ENCODE measurements around the gene SEC16A.
A peak's percentile ranks its signal among the peaks of the same experiment; 100 is the strongest.

The SEC16A gene

GRCh38 chr9:136462664-136463063, 20.2 kb downstream of the SEC16A start:
- Histone ChIP-seq H3K4me1 (ENCODE audit: control insufficient read depth in 2 of 2, insufficient read depth in 1 of 2, low read depth in 1 of 2, low read length in 2 of 2) (no peaks in the 10 kb centered on the region), H3K36me3 (replicated peaks in 1 of 2; ENCODE audit: control insufficient read depth in 2 of 2, insufficient read depth in 2 of 2, low read length in 2 of 2) (peaks cover 52 to 98% of the 10 kb centered on the region in 2 donors)
- DNase-seq (ENCODE audit: low spot score) = no peak

GRCh38 chr9:136460772-136461325, 22.0 kb downstream of the SEC16A start:
- Histone ChIP-seq H3K4me3 (ENCODE audit: low read length in 2 of 2) (no peak overlapping the region), H2BK12ac (ENCODE audit: low read length) (no peak overlapping the region), H2AK5ac (ENCODE audit: low read depth, low read length) (no peak overlapping the region), H2AFZ (ENCODE audit: low read length) (no peak overlapping the region), H3K18ac (ENCODE audit: low read length) (no peak overlapping the region), H3K4ac (ENCODE audit: low read length) (no peak overlapping the region), H3K27me3 (ENCODE audit: control insufficient read depth in 3 of 3, insufficient read depth in 3 of 3, low read depth in 1 of 3, low read length in 3 of 3) (no peaks in the 10 kb centered on the region), H3K9ac (ENCODE audit: low read depth, low read length, poor library complexity) (no peak overlapping the region), H3K4me2 (ENCODE audit: insufficient read depth, low read length, poor library complexity, severe bottlenecking) (no peak overlapping the region), H3K36me3 (replicated peaks in 1 of 2; ENCODE audit: control insufficient read depth in 2 of 2, insufficient read depth in 2 of 2, low read length in 2 of 2) (peaks cover 59 to 98% of the 10 kb centered on the region in 2 donors), H4K91ac (ENCODE audit: low read depth, low read length, poor library complexity) (no peak overlapping the region), H3K27ac (replicated peaks; ENCODE audit: low read length) (no peak overlapping the region), H2BK120ac (ENCODE audit: low read depth, low read length) (no peak overlapping the region), H2BK15ac (ENCODE audit: low read length) (no peak overlapping the region), H4K8ac (ENCODE audit: low read depth, low read length) (no peak overlapping the region), H3K79me1 (ENCODE audit: low read depth, low read length) (peaks cover 6% of the 10 kb centered on the region), H3K9me3 (replicated peaks in 1 of 2; ENCODE audit: control insufficient read depth in 2 of 2, insufficient read depth in 1 of 2, low read depth in 1 of 2, low read length in 2 of 2) (no peaks in the 10 kb centered on the region), H3K14ac (ENCODE audit: low read length) (no peak overlapping the region), H3K23ac (ENCODE audit: low read depth, low read length, poor library complexity) (no peak overlapping the region), H2BK5ac (ENCODE audit: low read length) (no peak overlapping the region), H3K4me1 (ENCODE audit: control insufficient read depth in 2 of 2, insufficient read depth in 1 of 2, low read depth in 1 of 2, low read length in 2 of 2) (no peaks in the 10 kb centered on the region)
- no peak for DNase-seq (ENCODE audit: low spot score)
- no CpG with 5 or more reads among the region's 23 CpGs for WGBS, 2 donors (ENCODE audit: extremely low coverage in 2 of 2, insufficient read length in 2 of 2, insufficient replicate concordance in 1 of 2)

More at GRCh38 chr9:136462664-136463063, 20.2 kb downstream of the SEC16A start:
- Histone ChIP-seq H3K27ac (replicated peaks; ENCODE audit: low read length) (no peak overlapping the region), H2BK12ac (ENCODE audit: low read length) (no peak overlapping the region), H3K9ac (ENCODE audit: low read depth, low read length, poor library complexity) (no peak overlapping the region), H3K79me1 (ENCODE audit: low read depth, low read length) (peaks cover 6% of the 10 kb centered on the region), H2BK120ac (ENCODE audit: low read depth, low read length) (no peak overlapping the region), H3K9me3 (replicated peaks in 1 of 2; ENCODE audit: control insufficient read depth in 2 of 2, insufficient read depth in 1 of 2, low read depth in 1 of 2, low read length in 2 of 2) (no peaks in the 10 kb centered on the region), H2AFZ (ENCODE audit: low read length) (no peak overlapping the region), H4K91ac (ENCODE audit: low read depth, low read length, poor library complexity) (no peak overlapping the region), H2AK5ac (ENCODE audit: low read depth, low read length) (no peak overlapping the region), H2BK5ac (ENCODE audit: low read length) (no peak overlapping the region), H3K4ac (ENCODE audit: low read length) (no peak overlapping the region), H2BK15ac (ENCODE audit: low read length) (no peak overlapping the region), H4K8ac (ENCODE audit: low read depth, low read length) (no peak overlapping the region), H3K4me3 (ENCODE audit: low read length in 2 of 2) (no peak overlapping the region), H3K23ac (ENCODE audit: low read depth, low read length, poor library complexity) (no peak overlapping the region), H3K14ac (ENCODE audit: low read length) (no peak overlapping the region), H3K27me3 (ENCODE audit: control insufficient read depth in 3 of 3, insufficient read depth in 3 of 3, low read depth in 1 of 3, low read length in 3 of 3) (no peaks in the 10 kb centered on the region), H3K4me2 (ENCODE audit: insufficient read depth, low read length, poor library complexity, severe bottlenecking) (no peak overlapping the region), H3K18ac (ENCODE audit: low read length) (no peak overlapping the region)
- no CpG with 5 or more reads among the region's 17 CpGs for WGBS, 2 donors (ENCODE audit: extremely low coverage in 2 of 2, insufficient read length in 2 of 2, insufficient replicate concordance in 1 of 2)

- no CpG with 5 or more reads among the region's 28 CpGs for WGBS, 2 donors (ENCODE audit: extremely low coverage in 2 of 2, insufficient read length in 2 of 2, insufficient replicate concordance in 1 of 2)
These were observed 23.4 kb downstream of the SEC16A start for GRCh38 chr9:136459425-136459824.

GRCh38 chr9:136457326-136457725, 25.5 kb downstream of the SEC16A start:
- no peak overlapping the region for H2BK5ac ChIP-seq (ENCODE audit: low read length)
- no peaks in the 10 kb centered on the region for H3K4me1 ChIP-seq (ENCODE audit: control insufficient read depth in 2 of 2, insufficient read depth in 1 of 2, low read depth in 1 of 2, low read length in 2 of 2)
- no peak overlapping the region for H4K8ac ChIP-seq (ENCODE audit: low read depth, low read length)
- H2AK5ac ChIP-seq (ENCODE audit: low read depth, low read length) = no peak overlapping the region
- no peak overlapping the region for H3K9ac ChIP-seq (ENCODE audit: low read depth, low read length, poor library complexity)
- no peak for DNase-seq (ENCODE audit: low spot score)
- H3K4ac ChIP-seq (ENCODE audit: low read length) = no peak overlapping the region
- H3K27me3 ChIP-seq (ENCODE audit: control insufficient read depth in 3 of 3, insufficient read depth in 3 of 3, low read depth in 1 of 3, low read length in 3 of 3) = no peaks in the 10 kb centered on the region
- no peaks in the 10 kb centered on the region for H3K9me3 ChIP-seq (replicated peaks in 1 of 2; ENCODE audit: control insufficient read depth in 2 of 2, insufficient read depth in 1 of 2, low read depth in 1 of 2, low read length in 2 of 2)
- H4K91ac ChIP-seq (ENCODE audit: low read depth, low read length, poor library complexity) = no peak overlapping the region
- no peak overlapping the region for H3K18ac ChIP-seq (ENCODE audit: low read length)
- no CpG with 5 or more reads among the region's 24 CpGs for WGBS, 2 donors (ENCODE audit: extremely low coverage in 2 of 2, insufficient read length in 2 of 2, insufficient replicate concordance in 1 of 2)
- H3K79me1 ChIP-seq (ENCODE audit: low read depth, low read length) = peaks cover 2% of the 10 kb centered on the region
- no peak overlapping the region for H3K4me2 ChIP-seq (ENCODE audit: insufficient read depth, low read length, poor library complexity, severe bottlenecking)
- H2BK15ac ChIP-seq (ENCODE audit: low read length) = no peak overlapping the region
- H2AFZ ChIP-seq (ENCODE audit: low read length) = no peak overlapping the region
- no peak overlapping the region for H2BK120ac ChIP-seq (ENCODE audit: low read depth, low read length)
- H3K14ac ChIP-seq (ENCODE audit: low read length) = no peak overlapping the region
- H3K23ac ChIP-seq (ENCODE audit: low read depth, low read length, poor library complexity) = no peak overlapping the region
- H3K36me3 ChIP-seq (replicated peaks in 1 of 2; ENCODE audit: control insufficient read depth in 2 of 2, insufficient read depth in 2 of 2, low read length in 2 of 2) = peaks cover 58 to 92% of the 10 kb centered on the region in 2 donors
- H2BK12ac ChIP-seq (ENCODE audit: low read length) = no peak overlapping the region
- no peak overlapping the region for H3K27ac ChIP-seq (replicated peaks; ENCODE audit: low read length)
- H3K4me3 ChIP-seq (ENCODE audit: low read length in 2 of 2) = no peak overlapping the region

More at GRCh38 chr9:136459425-136459824, 23.4 kb downstream of the SEC16A start:
- Histone ChIP-seq H3K4me3 (ENCODE audit: low read length in 2 of 2) (no peak overlapping the region), H3K14ac (ENCODE audit: low read length) (no peak overlapping the region), H3K27ac (replicated peaks; ENCODE audit: low read length) (no peak overlapping the region), H3K27me3 (ENCODE audit: control insufficient read depth in 3 of 3, insufficient read depth in 3 of 3, low read depth in 1 of 3, low read length in 3 of 3) (no peaks in the 10 kb centered on the region), H3K4ac (ENCODE audit: low read length) (no peak overlapping the region), H2AFZ (ENCODE audit: low read length) (no peak overlapping the region), H3K79me1 (ENCODE audit: low read depth, low read length) (peaks cover 6% of the 10 kb centered on the region), H3K4me1 (ENCODE audit: control insufficient read depth in 2 of 2, insufficient read depth in 1 of 2, low read depth in 1 of 2, low read length in 2 of 2) (no peaks in the 10 kb centered on the region), H3K36me3 (replicated peaks in 1 of 2; ENCODE audit: control insufficient read depth in 2 of 2, insufficient read depth in 2 of 2, low read length in 2 of 2) (peaks cover 64 to 98% of the 10 kb centered on the region in 2 donors), H2AK5ac (ENCODE audit: low read depth, low read length) (no peak overlapping the region), H2BK5ac (ENCODE audit: low read length) (no peak overlapping the region), H3K9me3 (replicated peaks in 1 of 2; ENCODE audit: control insufficient read depth in 2 of 2, insufficient read depth in 1 of 2, low read depth in 1 of 2, low read length in 2 of 2) (no peaks in the 10 kb centered on the region), H4K91ac (ENCODE audit: low read depth, low read length, poor library complexity) (no peak overlapping the region), H3K4me2 (ENCODE audit: insufficient read depth, low read length, poor library complexity, severe bottlenecking) (no peak overlapping the region), H2BK12ac (ENCODE audit: low read length) (no peak overlapping the region), H2BK120ac (ENCODE audit: low read depth, low read length) (no peak overlapping the region), H3K23ac (ENCODE audit: low read depth, low read length, poor library complexity) (peak overlapping the region; percentile 95), H3K9ac (ENCODE audit: low read depth, low read length, poor library complexity) (no peak overlapping the region), H2BK15ac (ENCODE audit: low read length) (no peak overlapping the region), H3K18ac (ENCODE audit: low read length) (no peak overlapping the region), H4K8ac (ENCODE audit: low read depth, low read length) (no peak overlapping the region)
- DNase-seq (ENCODE audit: low spot score) = no peak
